H9 (cell line): ENCODE measurements around the gene CDC27. TPM values are rescaled to one million over a fixed set of nuclear protein-coding genes. Genes with fewer than 3 reads are reported as not detected.

Experiments
- DNase-seq: peaks from one replicate; pipeline ENCODE4 v3.0.0-alpha.2; 2017
- H2AFZ ChIP-seq: one replicate; pipeline ENCODE4 v1.6.1; 2013; ENCODE audit warnings: mild to moderate bottlenecking, low read length, control low read depth, moderate library complexity
- H2AK5ac ChIP-seq: 2 replicates; pipeline ENCODE4 v1.6.1; 2013; ENCODE audit warnings: low read length, control low read depth, mixed read lengths; ENCODE audit not compliant: insufficient read length
- H2BK120ac ChIP-seq: one replicate; pipeline ENCODE4 v1.6.1; 2013; ENCODE audit warnings: low read depth, mild to moderate bottlenecking, low read length, control low read depth, inconsistent platforms; ENCODE audit not compliant: poor library complexity, severe bottlenecking
- H2BK12ac ChIP-seq: 2 replicates; pipeline ENCODE4 v1.6.1; 2013; ENCODE audit warnings: low read length, control low read depth, mixed read lengths, low read depth; ENCODE audit not compliant: insufficient read length
- H2BK15ac ChIP-seq: 2 replicates; pipeline ENCODE4 v1.6.1; 2013; ENCODE audit warnings: low read depth, low read length, control low read depth
- H2BK20ac ChIP-seq: one replicate; pipeline ENCODE4 v1.6.1; 2013; ENCODE audit warnings: low read depth, mild to moderate bottlenecking, low read length, control low read depth, inconsistent platforms; ENCODE audit not compliant: poor library complexity, severe bottlenecking
- H2BK5ac ChIP-seq: 2 replicates; pipeline ENCODE4 v1.6.1; 2013; ENCODE audit warnings: low read length, control low read depth, mixed read lengths; ENCODE audit not compliant: insufficient read length
- H3K14ac ChIP-seq: 2 replicates; pipeline ENCODE4 v1.6.1; 2013; ENCODE audit warnings: low read length, control low read depth; ENCODE audit not compliant: insufficient read depth
- H3K18ac ChIP-seq: 2 replicates; pipeline ENCODE4 v1.6.1; 2013; ENCODE audit warnings: low read depth, mild to moderate bottlenecking, mixed read lengths, low read length, control low read depth; ENCODE audit not compliant: insufficient read length
- H3K23ac ChIP-seq: 2 replicates; pipeline ENCODE4 v1.6.1; 2013; ENCODE audit warnings: low read length, control low read depth, mixed read lengths, low read depth; ENCODE audit not compliant: insufficient read length
- H3K23me2 ChIP-seq: 2 replicates; pipeline ENCODE4 v1.6.1; 2013; ENCODE audit warnings: low read depth, mild to moderate bottlenecking, mixed read lengths, low read length, control low read depth; ENCODE audit not compliant: insufficient read length, poor library complexity, severe bottlenecking
- H3K27ac ChIP-seq: 2 replicates; pipeline ENCODE4 v1.5.1; 2013; ENCODE audit warnings: low read length, control low read depth, mixed read lengths, low read depth; ENCODE audit not compliant: insufficient read length
- H3K27me3 ChIP-seq: 2 replicates; pipeline ENCODE4 v1.6.1; 2013; ENCODE audit warnings: low read length, control low read depth, inconsistent platforms; ENCODE audit not compliant: insufficient read depth
- H3K4ac ChIP-seq: 2 replicates; pipeline ENCODE4 v1.6.1; 2013; ENCODE audit warnings: low read depth, mild to moderate bottlenecking, control low read depth, inconsistent platforms, low read length, moderate library complexity
- H3K4me1 ChIP-seq: 2 replicates; pipeline ENCODE4 v1.6.1; 2013; ENCODE audit warnings: low read length, control low read depth, inconsistent platforms; ENCODE audit not compliant: insufficient read depth
- H3K4me2 ChIP-seq: 2 replicates; pipeline ENCODE4 v1.6.1; 2013; ENCODE audit warnings: low read length, control low read depth, mixed read lengths; ENCODE audit not compliant: insufficient read length, insufficient read depth
- H3K56ac ChIP-seq: 2 replicates; pipeline ENCODE4 v1.6.1; 2013; ENCODE audit warnings: low read depth, mild to moderate bottlenecking, mixed read lengths, low read length, control low read depth; ENCODE audit not compliant: insufficient read length
- H3K79me1 ChIP-seq: 2 replicates; pipeline ENCODE4 v1.6.1; 2013; ENCODE audit warnings: low read depth, mild to moderate bottlenecking, moderate library complexity, low read length, control low read depth, inconsistent platforms; ENCODE audit not compliant: insufficient read depth, poor library complexity, severe bottlenecking
- H3K79me2 ChIP-seq: 2 replicates; pipeline ENCODE4 v1.6.1; 2013; ENCODE audit warnings: low read length, control low read depth, inconsistent platforms; ENCODE audit not compliant: insufficient read depth
- H3K9ac ChIP-seq: 2 replicates; pipeline ENCODE4 v1.6.1; 2013; ENCODE audit warnings: low read length, control low read depth, mixed read lengths; ENCODE audit not compliant: insufficient read length; ENCODE audit errors: extremely low read depth
- H3K9me3 ChIP-seq: one replicate; pipeline ENCODE4 v1.6.1; 2013; ENCODE audit warnings: low read depth, low read length, inconsistent platforms; ENCODE audit not compliant: control insufficient read depth
- H3T11ph ChIP-seq: one replicate; pipeline ENCODE4 v1.6.1; 2013; ENCODE audit warnings: mild to moderate bottlenecking, low read length, control low read depth, inconsistent platforms
- H4K20me1 ChIP-seq: one replicate; pipeline ENCODE4 v1.6.1; 2013; ENCODE audit not compliant: control insufficient read depth, insufficient read length, insufficient read depth
- H4K5ac ChIP-seq: 2 replicates; pipeline ENCODE4 v1.6.1; 2013; ENCODE audit warnings: low read depth, mild to moderate bottlenecking, mixed read lengths, low read length, control low read depth; ENCODE audit not compliant: insufficient read length
- H4K8ac ChIP-seq: replicated peaks from 2 replicates; pipeline ENCODE4 v1.6.1; 2013; ENCODE audit warnings: low read length, control low read depth, mixed read lengths, low read depth; ENCODE audit not compliant: insufficient read length
- H4K91ac ChIP-seq: 2 replicates; pipeline ENCODE4 v1.6.1; 2013; ENCODE audit warnings: low read depth, mild to moderate bottlenecking, moderate library complexity, mixed read lengths, low read length, control low read depth; ENCODE audit not compliant: insufficient read length
- H3K27ac Mint-ChIP-seq, 3 experiments: 2 replicates in 2 of 3; 3 replicates in 1 of 3; pipeline ENCODE4 v1.8.0; 2020 to 2021; ENCODE audit warnings: mixed read lengths in 3 of 3, mild to moderate bottlenecking in 1 of 3, moderate library complexity in 1 of 3
- H3K27me3 Mint-ChIP-seq: 2 replicates; pipeline ENCODE4 v1.8.0; 2021; ENCODE audit warnings: low read depth, mild to moderate bottlenecking, moderate library complexity, mixed read lengths
- H3K36me3 Mint-ChIP-seq, 3 experiments: 2 replicates in 2 of 3; 3 replicates in 1 of 3; pipeline ENCODE4 v1.8.0; 2020 to 2021; ENCODE audit warnings: low read depth in 3 of 3, mixed read lengths in 3 of 3; ENCODE audit not compliant: insufficient read depth in 1 of 3
- H3K4me1 Mint-ChIP-seq, 2 experiments: 2 replicates each; pipeline ENCODE4 v1.8.0; 2020; ENCODE audit warnings: mixed read lengths in 2 of 2
- H3K4me3 Mint-ChIP-seq, 2 experiments: 2 replicates in 1 of 2; 3 replicates in 1 of 2; pipeline ENCODE4 v1.8.0; 2020 to 2021; ENCODE audit warnings: mild to moderate bottlenecking in 2 of 2, mixed read lengths in 2 of 2, moderate library complexity in 1 of 2
- H3K9me3 Mint-ChIP-seq, 2 experiments: 2 replicates in 1 of 2; 3 replicates in 1 of 2; pipeline ENCODE4 v1.8.0; 2020; ENCODE audit warnings: mild to moderate bottlenecking in 2 of 2, mixed read lengths in 2 of 2, moderate library complexity in 1 of 2
- WGBS: extraction: QIAGEN DNeasy Blood & Tissue Kit; methylation state at CpG from one replicate; pipeline ENCODE4 v1.1.7; 2013; ENCODE audit warnings: missing lambda C conversion rate, low lambda C conversion rate, mixed read lengths; ENCODE audit not compliant: insufficient read length; ENCODE audit errors: extremely low coverage; 5-methylcytosine and 5-hydroxymethylcytosine counted together
- total RNA-seq: library from RNA; stranded (reverse); gene quantifications from 2 replicates; pipeline ENCODE4 v1.2.1, GENCODE V29; 2021
- TF ChIP-seq, protein P1 (sequence below): fragments of 200-600 bp; sonication (generic); conservative IDR thresholded peaks from 3 replicates; pipeline ENCODE4 v1.8.0; 2021; ENCODE audit warnings: antibody characterized with exemption, mild to moderate bottlenecking

Gene CDC27
- total RNA-seq, 1 experiment from 2014 or later: 82.5 TPM

DNA sequence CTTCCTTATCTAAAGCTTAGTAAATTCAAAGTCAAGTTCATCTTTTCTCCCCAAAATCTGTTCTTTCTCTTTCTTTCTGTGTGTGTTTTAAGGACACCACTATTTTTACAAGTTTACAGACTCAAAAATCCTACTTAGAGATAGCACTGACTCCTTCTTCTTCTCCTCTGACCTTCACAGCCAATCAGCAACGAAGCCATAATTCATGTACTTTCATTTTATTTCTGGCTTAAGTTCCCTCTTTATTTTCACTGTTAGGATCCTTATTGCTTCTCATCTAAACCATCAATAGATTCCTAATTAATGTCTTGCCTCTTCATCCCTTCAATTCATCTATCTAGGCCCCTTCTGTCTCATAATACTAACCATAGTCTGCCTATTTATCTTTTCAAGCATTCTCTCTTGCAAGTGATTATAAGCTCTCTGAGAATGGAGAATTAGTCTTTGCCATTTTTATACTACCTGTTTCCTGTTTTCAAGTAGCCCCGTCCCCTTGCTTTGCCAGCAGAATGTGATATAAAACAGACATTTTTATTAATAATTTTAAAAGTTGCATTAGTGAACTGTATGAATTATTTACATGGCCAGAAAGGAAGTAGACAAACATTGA, 27.0 kb downstream of the CDC27 start:
- Histone ChIP-seq H3K23ac (no peak overlapping the region), H3K4me2 (no peak overlapping the region), H3K9me3 (no peaks in the 10 kb centered on the region), H3T11ph (no peak overlapping the region), H4K5ac (no peak overlapping the region), H3K14ac (no peak overlapping the region), H3K27ac (no peak overlapping the region), H2BK120ac (no peak overlapping the region), H3K23me2 (no peaks in the 10 kb centered on the region), H3K56ac (no peak overlapping the region), H2BK5ac (no peak overlapping the region), H2BK12ac (no peak overlapping the region), H3K9ac (no peak overlapping the region), H3K4me1 (no peaks in the 10 kb centered on the region), H3K27me3 (no peaks in the 10 kb centered on the region), H2BK20ac (no peak overlapping the region), H2AK5ac (no peak overlapping the region), H2AFZ (no peak overlapping the region), H3K4ac (no peak overlapping the region), H3K79me2 (no peaks in the 10 kb centered on the region), H4K91ac (no peak overlapping the region), H3K79me1 (peaks cover 3% of the 10 kb centered on the region), H4K20me1 (no peaks in the 10 kb centered on the region), H4K8ac (no peak overlapping the region), H3K18ac (no peak overlapping the region), H2BK15ac (no peak overlapping the region)
- no peaks in the 10 kb centered on the region for H3K4me1 Mint-ChIP-seq
- H3K27me3 Mint-ChIP-seq: no peaks in the 10 kb centered on the region
- peaks cover 6 to 55% (median 54%) of the 10 kb centered on the region in 3 experiments; a peak in 6 of 7 replicates for H3K36me3 Mint-ChIP-seq
- DNase-seq: no peak
- no CpG with 5 or more reads among the region's 2 CpGs for WGBS
- H3K9me3 Mint-ChIP-seq: no peaks in the 10 kb centered on the region
- no peak overlapping the region for H3K27ac Mint-ChIP-seq
- H3K4me3 Mint-ChIP-seq: no peak overlapping the region
- TF ChIP-seq, protein P1, sequence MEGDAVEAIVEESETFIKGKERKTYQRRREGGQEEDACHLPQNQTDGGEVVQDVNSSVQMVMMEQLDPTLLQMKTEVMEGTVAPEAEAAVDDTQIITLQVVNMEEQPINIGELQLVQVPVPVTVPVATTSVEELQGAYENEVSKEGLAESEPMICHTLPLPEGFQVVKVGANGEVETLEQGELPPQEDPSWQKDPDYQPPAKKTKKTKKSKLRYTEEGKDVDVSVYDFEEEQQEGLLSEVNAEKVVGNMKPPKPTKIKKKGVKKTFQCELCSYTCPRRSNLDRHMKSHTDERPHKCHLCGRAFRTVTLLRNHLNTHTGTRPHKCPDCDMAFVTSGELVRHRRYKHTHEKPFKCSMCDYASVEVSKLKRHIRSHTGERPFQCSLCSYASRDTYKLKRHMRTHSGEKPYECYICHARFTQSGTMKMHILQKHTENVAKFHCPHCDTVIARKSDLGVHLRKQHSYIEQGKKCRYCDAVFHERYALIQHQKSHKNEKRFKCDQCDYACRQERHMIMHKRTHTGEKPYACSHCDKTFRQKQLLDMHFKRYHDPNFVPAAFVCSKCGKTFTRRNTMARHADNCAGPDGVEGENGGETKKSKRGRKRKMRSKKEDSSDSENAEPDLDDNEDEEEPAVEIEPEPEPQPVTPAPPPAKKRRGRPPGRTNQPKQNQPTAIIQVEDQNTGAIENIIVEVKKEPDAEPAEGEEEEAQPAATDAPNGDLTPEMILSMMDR: no peak
